RWPE2 (cell line): ENCODE data around the gene CPB1.

Experiments
- ATAC-seq: fragments of 200-7000 bp; cut with Tn5 transposase; 3 replicates; pipeline ENCODE4 v1.9.1; 2021; ENCODE audit warnings: low read depth
- DNase-seq: peaks from one replicate; pipeline ENCODE4 v3.0.0-alpha.2; 2020; ENCODE audit warnings: low spot score
- H3K27ac ChIP-seq: fragments of 450-650 bp; 2 replicates; pipeline ENCODE4 v1.5.1; 2017; ENCODE audit warnings: mild to moderate bottlenecking; ENCODE audit not compliant: poor library complexity, severe bottlenecking
- H3K27me3 ChIP-seq: fragments of 250-450 bp; sonication (Bioruptor Pico); 2 replicates; pipeline ENCODE4 v1.5.1; 2021; ENCODE audit warnings: mild to moderate bottlenecking, moderate library complexity; ENCODE audit not compliant: insufficient read depth, poor library complexity, severe bottlenecking
- H3K36me3 ChIP-seq: fragments of 250-450 bp; sonication (Bioruptor Pico); 2 replicates; pipeline ENCODE4 v1.5.1; 2020; ENCODE audit warnings: low read depth, mild to moderate bottlenecking, moderate library complexity
- H3K4me1 ChIP-seq: fragments of 250-450 bp; sonication (Bioruptor Pico); 2 replicates; pipeline ENCODE4 v1.5.1; 2021; ENCODE audit warnings: mild to moderate bottlenecking, moderate library complexity; ENCODE audit not compliant: insufficient read depth, poor library complexity, severe bottlenecking
- H3K4me3 ChIP-seq: fragments of 250-450 bp; sonication (Bioruptor Pico); 2 replicates; pipeline ENCODE4 v1.5.1; 2021; ENCODE audit warnings: mild to moderate bottlenecking, moderate library complexity; ENCODE audit not compliant: severe bottlenecking
- H3K9me3 ChIP-seq: fragments of 250-450 bp; sonication (Bioruptor Pico); 2 replicates; pipeline ENCODE4 v1.5.1; 2021; ENCODE audit warnings: mild to moderate bottlenecking, moderate library complexity; ENCODE audit not compliant: severe bottlenecking
- CTCF ChIP-seq: fragments of 450-650 bp; IDR thresholded peaks from one replicate; pipeline ENCODE4 v1.5.1; 2017; ENCODE audit warnings: mild to moderate bottlenecking, moderate library complexity; ENCODE audit not compliant: poor library complexity, severe bottlenecking

CPB1 gene

GRCh38 chr3:148816981-148817525, 10.6 kb upstream of the CPB1 start:
- Histone ChIP-seq H3K27me3 (peaks cover 20% of the 10 kb centered on the region), H3K36me3 (no peaks in the 10 kb centered on the region), H3K9me3 (no peaks in the 10 kb centered on the region), H3K4me3 (no peak overlapping the region), H3K4me1 (no peaks in the 10 kb centered on the region), H3K27ac (no peak overlapping the region)
- no peak for ATAC-seq
- no peak for DNase-seq
- no peak for TF ChIP-seq CTCF

GRCh38 chr3:148820361-148821245, 7.0 kb upstream of the CPB1 start:
- Histone ChIP-seq H3K4me3 (no peak overlapping the region), H3K4me1 (no peaks in the 10 kb centered on the region), H3K9me3 (no peaks in the 10 kb centered on the region), H3K27ac (no peak overlapping the region), H3K27me3 (peaks cover 16% of the 10 kb centered on the region), H3K36me3 (no peaks in the 10 kb centered on the region)
- DNase-seq (no peak), ATAC-seq (no peak)
- TF ChIP-seq CTCF: no peak

GRCh38 chr3:148823026-148823425, 4.6 kb upstream of the CPB1 start:
- no peak for TF ChIP-seq CTCF
- ATAC-seq: no peak
- H3K36me3 ChIP-seq: no peaks in the 10 kb centered on the region
- no peak overlapping the region for H3K27ac ChIP-seq
- no peaks in the 10 kb centered on the region for H3K27me3 ChIP-seq
- H3K4me3 ChIP-seq: no peak overlapping the region
- no peak for DNase-seq
- no peaks in the 10 kb centered on the region for H3K4me1 ChIP-seq
- no peaks in the 10 kb centered on the region for H3K9me3 ChIP-seq

GRCh38 chr3:148825476-148825875, 2.1 kb upstream of the CPB1 start:
- H3K27me3 ChIP-seq: peaks cover 3% of the 10 kb centered on the region
- no peaks in the 10 kb centered on the region for H3K36me3 ChIP-seq
- no peaks in the 10 kb centered on the region for H3K4me1 ChIP-seq
- no peaks in the 10 kb centered on the region for H3K9me3 ChIP-seq
- TF ChIP-seq CTCF: no peak
- no peak overlapping the region for H3K27ac ChIP-seq
- DNase-seq: no peak
- H3K4me3 ChIP-seq: no peak overlapping the region
- ATAC-seq: no peak

- H3K27ac ChIP-seq: no peak overlapping the region
- no peak overlapping the region for H3K4me3 ChIP-seq
- no peak for TF ChIP-seq CTCF
- ATAC-seq (no peak), DNase-seq (no peak)
- H3K36me3 ChIP-seq: no peaks in the 10 kb centered on the region
- H3K4me1 ChIP-seq: no peaks in the 10 kb centered on the region
- peaks cover 3% of the 10 kb centered on the region for H3K27me3 ChIP-seq
- H3K9me3 ChIP-seq: no peaks in the 10 kb centered on the region
Measured at GRCh38 chr3:148828136-148828690, 602 bp downstream of the CPB1 start.
